H1 (cell line): ENCODE measurements around the gene ITLN1.

Experiments
- EGR1 ChIP-seq: IDR thresholded peaks from 2 replicates; pipeline ENCODE4 v1.6.1; 2011; ENCODE audit warnings: low read depth, low read length, borderline replicate concordance
- EZH2 ChIP-seq: fragments of 200-600 bp; sonication (generic); IDR thresholded peaks from 2 replicates; pipeline ENCODE4 v1.7.1; 2012; ENCODE audit warnings: low read depth, mild to moderate bottlenecking, moderate library complexity, low read length, inconsistent platforms; ENCODE audit not compliant: severe bottlenecking
- GABPA ChIP-seq: IDR thresholded peaks from 2 replicates; pipeline ENCODE4 v1.6.1; 2011; ENCODE audit warnings: mild to moderate bottlenecking, low read length, moderate library complexity, borderline replicate concordance; ENCODE audit not compliant: insufficient read depth
- POLR2A ChIP-seq, 2 experiments: IDR thresholded peaks; 1 replicate in 1 of 2; 2 replicates in 1 of 2; pipeline ENCODE4 v1.6.1; 2011; ENCODE audit warnings: low read depth in 2 of 2, low read length in 2 of 2, mild to moderate bottlenecking in 2 of 2; ENCODE audit errors: control extremely low read depth in 1 of 2
- RXRA ChIP-seq: IDR thresholded peaks from 2 replicates; pipeline ENCODE4 v1.6.1; 2011; ENCODE audit warnings: low read depth, mild to moderate bottlenecking, low read length, moderate library complexity; ENCODE audit not compliant: insufficient read depth

GRCh38 chr1:160826546-160826945 is 58.4 kb downstream of the ITLN1 start:
- TF ChIP-seq GABPA (no peak), EZH2 (no peak), POLR2A (IDR thresholded peaks at IDR 0.05; ENCODE audit: control extremely low read depth in 1 of 2, low read depth in 2 of 2, low read length in 2 of 2) (no peak), EGR1 (no peak), RXRA (no peak)
